ENCODE data around the gene SFTA2. TPM values are rescaled to one million over a fixed set of nuclear protein-coding genes. Genes with fewer than 3 reads are reported as not detected.

SFTA2 gene
- total RNA-seq: not detected in 2 replicates

GRCh38 chr6:30931969-30932645, at the start of gene SFTA2:
Gene SFTA2, minus strand, starts transcription at chr6:30932170. Its CDS starts 74 bp downstream, at chr6:30932096.

DNA sequence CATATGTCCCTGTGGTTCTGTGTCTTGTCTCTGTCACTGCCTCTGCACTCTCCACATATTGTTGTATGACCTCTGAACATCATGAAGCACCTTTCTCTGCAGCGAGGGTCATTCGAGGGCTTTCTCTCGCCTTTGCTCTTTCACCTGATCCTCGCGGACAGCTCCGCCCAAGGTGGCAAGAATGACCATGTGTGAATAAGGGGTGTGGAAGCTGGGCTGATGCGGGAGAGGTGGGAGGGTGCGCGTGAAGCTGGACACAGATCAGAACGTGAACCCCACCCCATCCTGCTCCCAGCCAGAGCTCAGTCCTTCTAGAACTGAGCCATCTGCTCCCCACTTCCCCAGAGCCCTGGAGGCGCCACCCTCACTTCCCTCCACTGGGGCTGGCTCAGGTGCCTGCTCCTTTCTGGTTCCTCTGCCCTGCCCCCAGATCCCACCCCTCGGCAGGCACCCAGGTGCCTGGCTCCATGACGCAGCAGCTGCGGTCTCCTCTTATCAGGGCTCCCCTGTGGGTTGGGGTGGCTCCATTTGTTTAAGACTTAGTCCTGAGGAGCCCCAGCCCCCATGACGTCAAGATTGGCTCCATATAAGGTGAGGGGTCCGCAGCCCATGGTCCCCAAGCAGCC, 8.5 kb upstream of the SFTA2 start, which contains the start of gene MUCL3:
MUCL3 (plus strand) TSS at position 613 of the 626 bp plus-strand sequence. CDS start 27 bp downstream, outside the sequence.

DNA sequence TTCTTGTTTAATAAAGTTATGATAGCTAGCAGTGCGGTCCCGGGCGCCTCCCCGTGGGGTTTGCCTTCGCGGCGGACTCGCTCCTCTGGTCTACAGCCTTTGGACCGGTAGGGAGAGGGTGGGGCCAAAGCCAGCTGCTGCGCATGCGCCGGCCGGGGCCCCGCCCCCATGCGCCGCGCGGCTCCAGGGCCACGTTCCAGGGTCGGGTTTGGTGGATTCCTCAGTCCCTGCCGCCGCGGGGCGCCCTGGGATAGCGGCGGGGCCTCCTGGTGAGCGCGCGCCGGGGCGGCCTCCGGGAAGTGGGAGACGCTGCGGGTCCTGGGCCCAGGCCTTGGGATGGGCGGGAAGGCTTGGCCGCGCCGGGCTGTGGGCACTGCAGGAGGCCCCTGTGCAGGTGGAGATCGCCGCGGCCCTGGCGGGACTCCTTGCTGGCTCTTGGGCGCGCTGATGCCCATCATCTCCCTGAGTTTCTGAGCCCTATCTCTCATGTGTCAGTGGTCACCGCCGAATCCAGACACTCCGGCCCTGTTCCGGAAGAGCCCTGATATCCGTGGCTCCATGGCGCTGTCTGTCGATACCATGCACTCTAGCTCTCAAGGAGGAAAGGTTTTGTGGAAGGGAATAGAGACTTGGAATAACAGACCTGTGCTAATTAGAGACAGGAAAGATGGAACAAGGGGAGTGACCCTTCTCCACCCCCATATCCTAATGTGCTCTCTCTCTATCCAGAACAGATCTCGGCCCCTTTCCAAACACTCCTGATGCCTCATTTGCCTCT, 17.7 kb downstream of the SFTA2 start, which contains the start of gene VARS2:
VARS2 (plus strand) TSS at position 163 of the 778 bp plus-strand sequence; CDS start at position 762, 599 bp downstream.

GRCh38 chr6:30907758-30908591, 24.0 kb downstream of the SFTA2 start, which contains the start of gene GTF2H4:
Gene GTF2H4, plus strand, starts transcription at chr6:30908207.

GRCh38 chr6:30883685-30884520, 48.1 kb downstream of the SFTA2 start, which contains the start of gene DDR1:
Gene DDR1, plus strand, starts transcription at chr6:30884519. Its CDS starts 4,211 bp downstream, at chr6:30888730.

Other genes with a start within 250 kb of the SFTA2 start
- gene PPP1R18, start 245.5 kb downstream of the SFTA2 start, total RNA-seq: 75.3 and 97.1 TPM in 2 replicates
- gene NRM, start 241.2 kb downstream of the SFTA2 start, total RNA-seq: 7.4 and 12.4 TPM in 2 replicates
- gene MDC1, start 214.9 kb downstream of the SFTA2 start, total RNA-seq: 9.9 and 17.6 TPM in 2 replicates
- 521 and 1,018 TPM in 2 replicates for gene TUBB, start 211.8 kb downstream of the SFTA2 start, total RNA-seq
- gene FLOT1, start 189.5 kb downstream of the SFTA2 start, total RNA-seq: 26.1 and 35.9 TPM in 2 replicates
- 518 and 821 TPM in 2 replicates for gene IER3, start 187.6 kb downstream of the SFTA2 start, total RNA-seq
- 225 and 283 TPM in 2 replicates for gene DDR1, start 47.7 kb downstream of the SFTA2 start, total RNA-seq
- 8.5 and 13.6 TPM in 2 replicates for gene GTF2H4, start 24.0 kb downstream of the SFTA2 start, total RNA-seq
- gene VARS2, start 17.9 kb downstream of the SFTA2 start, total RNA-seq: 20.7 and 29.4 TPM in 2 replicates
- not detected in 2 replicates for gene MUCL3, start 8.8 kb upstream of the SFTA2 start, total RNA-seq
- not detected in 2 replicates for gene MUC21, start 51.5 kb upstream of the SFTA2 start, total RNA-seq
- not detected in 2 replicates for gene MUC22, start 78.3 kb upstream of the SFTA2 start, total RNA-seq
- 0.16 TPM in 1 of 2 replicates, not detected in the other for gene C6orf15, start 180.4 kb upstream of the SFTA2 start, total RNA-seq
- 2.4 and 3.5 TPM in 2 replicates for gene PSORS1C1, start 182.6 kb upstream of the SFTA2 start, total RNA-seq
- 1.7 and 1.8 TPM in 2 replicates for gene CDSN, start 188.3 kb upstream of the SFTA2 start, total RNA-seq
- not detected in 2 replicates for gene PSORS1C2, start 206.9 kb upstream of the SFTA2 start, total RNA-seq
- gene CCHCR1, start 225.6 kb upstream of the SFTA2 start, total RNA-seq: 16.4 and 25.6 TPM in 2 replicates
- gene TCF19, start 226.4 kb upstream of the SFTA2 start, total RNA-seq: 17.5 and 34.9 TPM in 2 replicates
- 1.1 and 1.2 TPM in 2 replicates for gene POU5F1, start 238.5 kb upstream of the SFTA2 start, total RNA-seq

Data from hair follicular keratinocyte (primary cell).